GM18505 (cell line): ENCODE results near the gene SLC13A3.

ENCODE experiments used
- ATAC-seq: cut with Tn5 transposase; IDR thresholded peaks from one replicate; pipeline ENCODE4 v1.9.1; 2021; ENCODE audit not compliant: unreplicated experiment
- POLR2A ChIP-seq: IDR thresholded peaks from 4 replicates; pipeline ENCODE4 v1.6.1; 2011; ENCODE audit warnings: borderline replicate concordance; ENCODE audit not compliant: insufficient read depth, insufficient read length; ENCODE audit errors: extremely low read depth

SLC13A3 gene

DNA sequence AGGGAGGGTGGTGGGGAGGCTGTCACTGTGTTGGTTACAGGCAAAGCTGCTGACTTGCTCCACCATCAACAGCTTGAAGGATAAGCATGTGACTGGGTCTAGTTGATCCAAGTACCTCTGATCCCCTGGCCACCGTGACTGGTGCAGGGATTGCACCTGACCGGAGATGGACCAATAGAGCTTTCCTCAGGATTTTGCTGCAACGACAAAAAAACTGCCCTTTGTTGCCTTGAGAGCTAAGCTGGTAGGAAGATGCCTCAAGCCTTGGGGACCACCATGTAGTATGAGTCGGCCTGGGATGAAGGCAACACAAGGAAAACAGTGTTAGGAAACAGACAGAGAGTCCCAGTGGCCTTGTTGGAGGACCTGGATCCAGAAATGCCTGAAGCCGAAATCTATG is 102.6 kb downstream of the SLC13A3 start:
- TF ChIP-seq POLR2A = no peak
- no peak for ATAC-seq

DNA sequence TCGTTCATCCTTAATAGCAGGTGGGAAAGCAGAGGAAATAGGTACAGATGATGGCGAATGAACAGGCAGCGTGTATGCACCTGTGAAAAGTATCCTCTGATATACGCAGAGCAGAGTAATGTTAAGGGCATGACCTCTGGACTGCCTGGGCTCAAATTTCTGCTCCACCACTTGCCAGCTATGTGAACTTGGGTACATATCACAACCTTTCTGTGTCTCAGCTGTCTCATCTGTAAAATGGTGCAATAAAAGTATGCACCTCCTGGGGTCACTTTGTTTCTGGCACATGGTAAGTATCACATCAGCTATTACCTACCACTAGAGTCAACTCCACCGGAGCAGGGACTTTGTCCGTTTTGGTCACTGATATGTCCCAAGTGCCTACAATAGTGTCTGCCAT is 103.3 kb downstream of the SLC13A3 start:
- no peak for TF ChIP-seq POLR2A
- no peak for ATAC-seq

DNA sequence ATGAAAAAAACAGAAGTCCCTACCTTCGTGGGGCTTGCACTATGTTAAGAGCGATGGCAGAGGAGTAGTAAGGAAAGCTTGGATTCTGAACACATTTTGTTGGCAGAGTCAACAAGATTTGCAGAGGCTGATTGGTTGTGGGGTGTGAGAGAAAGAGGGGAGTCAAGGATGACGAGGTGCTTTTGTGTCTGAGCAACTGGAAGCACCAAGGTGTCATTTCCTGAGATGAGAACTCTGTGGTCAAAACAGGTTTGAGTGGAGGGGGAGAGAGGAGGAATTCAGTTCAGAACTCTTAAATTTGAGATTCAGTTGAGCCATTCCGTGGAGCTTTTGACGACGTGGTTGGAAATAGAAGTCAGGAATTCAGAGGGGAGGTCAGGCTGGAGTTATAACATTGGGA is 104.3 kb downstream of the SLC13A3 start:
- no peak for ATAC-seq
- no peak for TF ChIP-seq POLR2A

DNA sequence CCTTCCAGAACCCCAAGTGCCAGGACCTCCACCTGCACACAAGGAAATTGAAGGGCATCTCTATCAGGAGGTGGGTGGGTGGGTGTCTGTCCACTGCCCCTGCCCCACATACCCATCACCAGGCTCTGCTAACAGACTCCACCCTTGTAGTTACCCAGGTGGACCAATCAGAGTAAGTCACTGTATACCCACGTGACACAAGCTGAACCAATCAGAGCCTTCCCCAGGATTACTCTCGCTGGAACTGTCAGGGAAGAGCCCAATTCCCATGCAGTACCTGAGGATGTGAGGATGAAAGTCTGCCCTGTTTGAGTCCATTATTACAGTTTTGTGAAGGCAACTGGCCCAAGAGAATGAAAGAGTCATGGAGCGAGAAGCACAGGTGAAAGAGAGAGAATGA is 105.0 kb downstream of the SLC13A3 start:
- no peak for TF ChIP-seq POLR2A
- no peak for ATAC-seq

DNA sequence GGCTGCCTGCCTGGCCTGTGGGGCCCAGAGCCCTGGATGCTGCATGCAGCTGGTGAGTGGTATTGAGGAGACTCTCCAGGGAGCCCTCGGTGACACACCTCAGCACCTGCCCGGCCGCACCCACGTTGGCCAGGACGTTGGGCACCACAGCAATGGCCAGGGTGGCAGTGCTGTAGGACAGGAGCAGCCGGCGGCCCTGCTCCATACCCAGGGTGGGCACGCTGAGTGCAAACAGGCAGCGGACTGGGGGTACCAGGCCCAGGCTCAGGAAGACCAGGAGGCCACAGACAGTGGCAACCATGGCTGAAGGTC is 105.5 kb downstream of the SLC13A3 start:
- ATAC-seq = no peak
- TF ChIP-seq POLR2A = no peak

DNA sequence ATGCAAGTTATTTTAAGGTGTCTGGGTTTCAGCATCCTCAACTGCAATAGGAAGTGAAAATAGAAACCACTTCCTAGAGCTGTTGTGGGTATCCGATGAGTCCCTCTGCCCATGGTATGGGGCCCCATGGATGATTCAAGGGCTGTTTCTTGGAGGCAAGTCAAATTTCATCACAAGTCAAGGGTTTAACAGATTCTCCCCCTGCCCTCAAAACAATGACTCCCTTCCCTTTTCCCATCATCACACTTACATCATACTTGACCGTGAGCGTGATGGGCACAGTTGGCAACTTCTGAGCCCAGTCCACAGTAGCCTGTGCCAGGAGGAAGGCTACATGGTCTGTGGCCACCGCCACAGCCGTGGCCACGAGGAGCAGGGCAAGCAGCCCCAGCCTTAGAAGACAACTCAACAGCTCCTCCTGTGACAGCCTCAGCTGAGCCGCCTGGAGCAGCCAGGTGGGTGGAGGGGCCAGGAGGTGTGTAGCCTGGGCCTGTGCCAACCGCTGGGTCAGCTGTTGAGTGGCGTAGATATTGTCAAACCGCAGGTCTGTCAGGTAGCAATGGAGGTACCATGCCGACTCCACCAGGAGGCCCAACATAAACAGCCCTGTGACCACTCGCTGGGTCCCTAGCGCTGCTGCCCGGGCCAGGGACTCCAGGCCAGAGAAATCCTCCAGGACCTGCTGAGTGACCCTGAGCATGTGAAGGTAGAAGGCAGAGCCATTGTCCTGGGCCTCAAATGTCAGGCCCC is 106.0 kb downstream of the SLC13A3 start:
- ATAC-seq = no peak

DNA sequence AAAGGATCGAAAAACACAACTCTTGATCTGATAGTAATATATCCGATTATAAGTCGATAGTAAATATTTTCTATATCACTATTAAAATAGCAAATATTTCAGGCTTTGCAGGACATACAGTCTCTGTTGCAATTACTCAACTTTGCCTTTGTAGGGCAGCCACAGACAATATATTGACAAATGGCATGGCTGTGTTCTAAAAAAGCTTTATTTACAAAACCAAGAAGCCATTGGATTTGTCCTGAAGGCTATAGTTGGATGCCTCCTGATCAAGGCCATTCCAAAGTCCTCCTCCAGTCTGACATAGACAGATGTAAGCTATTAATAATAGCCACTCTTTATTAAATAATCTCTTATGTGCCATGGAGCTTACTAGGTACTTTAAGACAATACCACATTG is 106.7 kb downstream of the SLC13A3 start:
- TF ChIP-seq POLR2A = no peak
- ATAC-seq = no peak

More for the DNA sequence above, 106.0 kb downstream of the SLC13A3 start:
- TF ChIP-seq POLR2A = no peak

DNA sequence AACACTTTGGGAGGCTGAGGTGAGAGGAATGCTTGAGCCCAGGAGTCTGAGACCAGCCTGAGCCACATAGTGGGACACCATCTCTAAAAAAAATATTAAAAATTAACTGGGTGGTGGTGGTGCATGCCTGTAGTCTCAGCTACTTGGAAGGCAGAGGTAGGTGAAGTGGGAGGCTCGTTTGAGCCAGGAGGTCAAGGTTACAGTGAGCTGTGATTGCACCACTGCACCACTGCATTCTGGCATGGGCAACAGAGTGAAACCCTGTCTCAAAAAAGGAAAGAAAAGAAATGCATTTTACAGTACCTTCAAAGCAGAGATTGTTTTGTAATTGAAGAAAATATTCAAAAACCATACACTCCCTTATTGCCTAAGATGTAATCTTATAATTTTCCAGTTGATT is 107.3 kb downstream of the SLC13A3 start:
- no peak for ATAC-seq
- no peak for TF ChIP-seq POLR2A

DNA sequence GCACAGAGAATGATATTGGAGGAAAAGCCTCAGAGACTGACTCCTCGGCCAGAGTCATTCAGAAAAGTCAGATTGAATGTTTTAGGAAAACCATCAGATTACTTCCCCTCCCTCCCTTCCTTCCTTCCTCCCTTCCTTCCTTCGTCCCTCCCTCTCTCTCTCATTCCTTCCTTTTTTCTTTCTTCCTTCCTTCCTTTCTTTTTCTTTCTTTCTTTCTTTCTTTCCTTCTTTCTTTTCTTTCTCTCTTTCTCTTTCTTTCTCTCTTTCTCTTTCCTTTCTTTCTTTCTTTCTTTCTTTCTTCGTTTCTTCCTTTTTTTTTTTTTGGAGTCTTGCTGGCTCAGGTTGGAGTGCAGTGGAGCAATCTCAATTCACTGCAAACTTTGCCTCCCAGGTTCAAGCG is 108.2 kb downstream of the SLC13A3 start:
- TF ChIP-seq POLR2A = no peak
- ATAC-seq = no peak

DNA sequence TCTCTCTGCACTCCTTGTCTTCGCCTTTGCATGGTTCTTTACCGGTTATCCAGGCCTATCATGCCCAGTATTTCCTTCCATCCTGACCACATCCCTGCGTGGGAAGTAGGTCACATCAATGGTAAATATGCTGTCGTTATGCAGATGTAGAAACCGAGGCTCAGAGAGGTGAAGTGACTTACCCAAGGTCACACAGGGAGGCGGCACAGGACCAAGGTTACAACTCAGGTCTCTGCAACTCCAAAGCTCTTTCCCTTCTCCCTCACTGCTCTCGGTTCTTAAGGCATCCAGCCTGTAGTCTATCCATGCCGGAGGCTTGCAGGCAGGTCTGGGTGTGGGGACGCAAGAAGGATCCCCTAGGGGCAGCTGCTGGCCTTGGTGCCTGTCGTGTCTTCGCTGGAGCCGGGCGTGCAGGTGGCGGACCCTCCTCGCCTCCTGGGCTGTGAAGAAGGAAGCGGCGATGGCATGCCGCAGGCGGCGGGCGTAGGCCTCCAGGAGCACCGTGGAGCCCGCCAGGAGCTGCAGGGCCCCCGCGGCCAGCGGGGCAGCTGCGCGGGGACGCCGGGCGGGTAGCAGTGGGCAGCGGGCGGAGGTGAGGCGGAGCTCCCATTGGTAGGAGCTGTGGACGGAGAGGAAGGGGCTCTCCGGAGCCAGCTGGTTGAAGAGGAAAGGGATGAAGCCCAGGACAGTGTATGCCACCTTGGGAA is 109.9 kb downstream of the SLC13A3 start:
- TF ChIP-seq POLR2A = no peak
- ATAC-seq = no peak

DNA sequence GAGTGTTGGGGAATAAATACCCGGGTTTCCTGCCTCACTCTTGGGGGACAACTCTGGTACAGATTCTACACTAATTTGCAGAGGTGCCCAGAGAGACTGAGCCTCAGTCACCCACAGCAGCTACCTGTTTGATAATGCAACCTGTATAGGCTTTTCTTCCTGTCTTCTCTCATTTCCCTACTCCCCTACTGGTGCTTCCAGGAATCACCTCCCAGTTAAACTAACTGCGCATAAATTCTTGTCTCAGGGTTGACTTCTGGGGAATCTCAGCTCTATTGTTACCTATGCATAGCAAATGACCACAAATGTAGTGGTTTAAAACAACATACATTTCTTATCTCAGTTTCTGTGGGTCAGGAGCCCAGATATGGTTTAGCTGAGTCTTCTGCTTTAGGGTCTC is 112.1 kb downstream of the SLC13A3 start:
- no peak for TF ChIP-seq POLR2A
- no peak for ATAC-seq

DNA sequence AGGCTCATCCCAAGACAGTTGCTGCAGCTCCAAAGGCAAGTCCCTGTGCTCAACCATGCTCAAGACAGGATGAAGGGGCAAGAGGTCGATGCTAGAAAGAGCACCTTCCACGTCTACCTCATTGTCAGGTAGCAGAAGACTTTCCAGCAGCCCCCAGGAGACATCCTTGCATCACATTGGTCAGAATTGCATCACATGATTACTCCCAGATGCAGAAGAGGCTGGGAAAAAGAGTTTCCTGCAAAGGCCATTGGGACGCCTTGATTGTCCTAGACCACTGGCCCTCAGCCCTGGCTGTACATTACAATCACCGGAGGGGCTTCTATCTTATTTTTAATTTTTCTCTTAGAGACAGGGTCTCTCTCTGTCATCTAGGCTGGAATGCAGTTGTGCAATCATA is 120.6 kb downstream of the SLC13A3 start:
- no peak for ATAC-seq
- TF ChIP-seq POLR2A = no peak

DNA sequence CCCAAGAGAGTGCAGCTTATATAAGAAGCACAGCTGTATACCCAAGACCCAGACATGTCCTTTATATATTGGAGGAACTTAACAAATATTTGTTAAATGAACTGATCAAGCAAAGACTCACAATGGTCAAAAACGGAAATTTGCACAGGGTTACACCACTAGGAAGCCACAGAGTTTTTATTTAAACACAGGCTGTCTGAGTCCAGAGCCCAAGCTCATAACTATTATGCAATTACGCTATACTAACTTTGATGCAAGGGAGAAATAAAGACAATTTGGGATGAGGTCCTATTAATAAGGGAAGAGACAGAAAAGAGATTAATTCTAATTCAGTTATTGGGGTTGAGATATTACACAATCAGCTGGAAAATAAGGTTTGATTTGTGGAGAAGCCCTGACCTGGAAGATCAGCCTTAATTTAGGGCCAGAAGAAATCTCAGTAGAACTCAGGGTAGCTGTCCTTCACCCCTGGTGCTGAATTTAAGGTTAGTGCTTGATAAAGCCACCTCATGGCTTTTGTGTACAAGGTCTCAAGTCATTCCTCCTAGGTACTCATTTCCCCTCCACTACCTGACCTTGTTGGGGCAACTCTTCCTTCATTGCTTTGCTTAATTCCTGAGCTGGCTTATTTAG is 127.4 kb downstream of the SLC13A3 start:
- no peak for ATAC-seq
- TF ChIP-seq POLR2A = no peak

DNA sequence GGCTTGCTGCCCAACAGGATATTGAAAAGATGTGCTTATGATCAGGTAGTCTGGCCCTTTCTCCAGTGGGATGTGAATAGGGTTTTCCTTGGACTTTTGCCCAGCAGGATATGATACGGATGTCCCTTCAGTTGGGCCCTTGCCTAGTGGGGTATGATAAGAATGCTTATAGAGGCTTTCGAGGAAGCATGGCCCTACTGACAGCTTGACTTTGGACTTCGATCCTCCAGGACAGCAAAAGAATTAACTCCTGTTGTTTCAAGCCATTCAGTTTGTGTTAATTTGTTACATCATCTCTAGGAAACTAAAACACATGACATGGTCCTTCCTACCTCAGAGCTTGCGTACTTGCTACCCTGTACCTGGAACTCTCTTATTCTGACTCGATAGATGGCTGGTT is 128.2 kb downstream of the SLC13A3 start:
- TF ChIP-seq POLR2A = no peak
- no peak for ATAC-seq
